Muscle layer of duodenum (tissue), 2 donors: ENCODE results near the gene SBF2.

ENCODE experiments used
- H3K27ac ChIP-seq: one replicate; pipeline ENCODE4 v1.7.0; 2013; ENCODE audit warnings: mild to moderate bottlenecking, low read length
- H3K27me3 ChIP-seq: one replicate; pipeline ENCODE4 v1.7.0; 2013; ENCODE audit warnings: low read depth, mild to moderate bottlenecking, control low read depth, low read length
- H3K36me3 ChIP-seq, 2 donors: one replicate each; pipeline ENCODE4 v1.7.0; 2013; ENCODE audit warnings: low read length in 2 of 2, control low read depth in 1 of 2, mild to moderate bottlenecking in 1 of 2; ENCODE audit not compliant: insufficient read depth in 2 of 2, control insufficient read depth in 1 of 2
- H3K4me1 ChIP-seq, 2 donors: one replicate each; pipeline ENCODE4 v1.7.0; 2013; ENCODE audit warnings: low read length in 2 of 2, mild to moderate bottlenecking in 2 of 2, control low read depth in 1 of 2, moderate library complexity in 1 of 2; ENCODE audit not compliant: insufficient read depth in 2 of 2, control insufficient read depth in 1 of 2
- H3K4me3 ChIP-seq, 2 donors: one replicate each; pipeline ENCODE4 v1.7.0; 2013; ENCODE audit warnings: low read length in 2 of 2, low read depth in 1 of 2, mild to moderate bottlenecking in 1 of 2
- H3K9me3 ChIP-seq, 2 donors: one replicate each; pipeline ENCODE4 v1.7.0; 2013; ENCODE audit warnings: low read length in 2 of 2, control low read depth in 1 of 2, mild to moderate bottlenecking in 1 of 2; ENCODE audit not compliant: control insufficient read depth in 1 of 2
- donor health status: healthy.

Gene SBF2

DNA sequence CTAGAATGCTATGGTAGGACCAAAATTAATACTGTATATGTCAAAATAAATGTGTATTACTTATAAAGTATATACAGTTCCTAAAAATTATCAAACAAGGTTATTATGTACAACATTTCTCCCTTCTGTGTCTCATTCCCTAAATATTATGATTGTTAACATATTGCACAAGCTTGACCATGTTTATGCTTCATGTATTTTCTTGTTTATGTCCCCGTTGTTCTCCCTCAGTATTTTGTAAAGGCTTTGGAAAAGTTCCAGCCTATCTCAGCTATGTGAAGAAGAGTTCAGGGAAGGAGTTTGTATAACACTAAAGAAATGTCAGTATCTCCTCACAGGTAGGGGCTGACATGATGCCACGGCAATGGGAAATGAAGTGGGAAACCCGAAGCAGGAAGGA is 30.5 kb upstream of the SBF2 start:
- Histone ChIP-seq H3K4me3 (no peak overlapping the region), H3K36me3 (no peaks in the 10 kb centered on the region), H3K27ac (peak overlapping the region; percentile 47), H3K4me1 (peaks cover 18 to 20% of the 10 kb centered on the region in 2 donors), H3K27me3 (no peaks in the 10 kb centered on the region), H3K9me3 (no peaks in the 10 kb centered on the region)

DNA sequence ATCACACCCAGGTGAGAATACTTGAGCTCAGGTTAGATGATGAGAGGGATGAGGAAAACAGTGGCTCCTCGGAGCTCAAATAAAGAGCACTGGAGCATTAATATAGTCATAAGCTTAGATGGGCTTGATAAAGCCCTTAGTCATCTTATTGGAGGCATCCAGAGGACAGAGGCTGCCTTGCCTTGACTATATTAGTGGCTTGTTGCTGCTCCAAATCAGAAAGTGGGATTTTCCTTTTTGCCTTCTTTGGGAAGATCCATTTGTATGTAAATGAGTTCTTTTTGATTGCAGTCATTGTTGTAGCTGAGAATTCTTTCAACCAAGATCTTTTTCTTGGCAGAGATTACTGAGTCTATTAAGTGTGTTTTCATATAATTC is 29.8 kb upstream of the SBF2 start:
- H3K4me1 ChIP-seq: peaks cover 17 to 18% of the 10 kb centered on the region in 2 donors
- H3K36me3 ChIP-seq: no peaks in the 10 kb centered on the region
- no peaks in the 10 kb centered on the region for H3K9me3 ChIP-seq
- no peaks in the 10 kb centered on the region for H3K27me3 ChIP-seq
- H3K27ac ChIP-seq: peak overlapping the region; percentile 47
- H3K4me3 ChIP-seq: no peak overlapping the region

DNA sequence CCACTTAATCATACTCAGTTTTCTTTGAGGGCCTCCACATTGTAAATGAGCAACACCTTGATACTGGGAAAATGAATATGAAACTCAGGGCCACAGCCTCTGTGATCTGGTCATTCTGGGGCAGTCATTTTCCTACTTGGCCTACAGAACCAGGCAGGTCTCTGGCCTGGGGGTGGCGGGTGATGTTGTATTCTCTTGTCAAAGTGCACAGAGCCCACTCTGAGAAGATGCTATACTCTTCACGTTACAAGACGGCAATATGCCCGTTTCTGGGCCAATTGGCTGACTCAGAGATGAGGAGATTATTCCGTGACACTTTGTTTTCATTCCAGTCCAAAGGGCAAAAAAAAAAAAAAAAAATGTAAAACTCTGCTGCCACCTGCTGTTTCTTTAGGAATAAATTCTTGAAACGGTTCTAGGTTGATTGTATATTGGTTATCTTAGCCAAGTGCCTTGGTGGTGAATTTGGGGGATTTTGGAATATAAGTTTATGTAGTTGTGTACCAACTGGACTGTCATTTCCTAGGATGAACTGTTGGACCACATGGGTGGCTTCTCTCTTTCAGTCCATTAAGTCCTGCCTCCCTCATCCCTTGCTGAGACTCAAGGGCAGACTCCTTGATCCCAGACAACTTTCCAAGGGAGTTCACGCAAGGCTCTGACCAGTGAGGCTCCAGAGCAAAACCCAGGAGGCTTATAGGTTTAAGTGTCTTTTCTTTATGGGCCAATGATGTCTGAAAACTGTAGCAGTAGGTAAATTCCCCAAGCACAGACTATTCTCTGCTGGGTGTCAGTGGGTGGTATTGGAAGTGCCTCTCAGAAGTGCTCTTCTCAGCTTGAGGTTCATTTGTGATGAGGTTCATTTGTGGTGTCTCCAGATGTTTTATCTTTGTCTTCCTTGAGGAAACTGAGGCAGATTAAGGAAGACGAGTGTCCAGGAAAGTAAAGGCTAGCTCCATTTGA is 29.1 kb upstream of the SBF2 start:
- H3K27me3 ChIP-seq: no peaks in the 10 kb centered on the region
- no peaks in the 10 kb centered on the region for H3K9me3 ChIP-seq
- H3K27ac ChIP-seq: peak overlapping the region; percentile 47
- H3K36me3 ChIP-seq: no peaks in the 10 kb centered on the region
- H3K4me1 ChIP-seq: peaks cover 11 to 18% of the 10 kb centered on the region in 2 donors
- H3K4me3 ChIP-seq: peak overlapping the region in 1 of 2 donors; percentile 18

DNA sequence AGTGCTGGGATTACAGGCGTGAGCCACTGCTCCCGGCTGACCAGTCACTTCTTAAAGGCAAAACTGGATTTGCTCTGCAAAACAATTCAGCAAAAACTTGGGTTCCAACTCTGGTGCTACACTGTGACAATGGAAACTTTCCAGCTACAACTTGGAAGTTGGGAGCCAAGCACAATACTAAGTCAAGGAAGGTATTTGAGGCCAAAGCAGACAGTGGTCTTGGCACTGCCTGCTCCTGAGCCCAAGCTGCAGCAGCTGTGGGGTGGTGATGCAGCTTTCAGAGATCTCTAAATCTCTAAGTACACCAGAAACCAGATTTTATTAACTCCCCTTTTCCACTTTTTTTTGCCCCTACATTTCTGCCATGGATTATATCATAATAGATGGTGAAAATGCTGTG is 28.4 kb upstream of the SBF2 start:
- Histone ChIP-seq H3K9me3 (no peaks in the 10 kb centered on the region), H3K36me3 (no peaks in the 10 kb centered on the region), H3K27ac (peak overlapping the region; percentile 46), H3K4me1 (peaks cover 9 to 18% of the 10 kb centered on the region in 2 donors), H3K4me3 (peak overlapping the region in 1 of 2 donors; percentile 18), H3K27me3 (no peaks in the 10 kb centered on the region)

DNA sequence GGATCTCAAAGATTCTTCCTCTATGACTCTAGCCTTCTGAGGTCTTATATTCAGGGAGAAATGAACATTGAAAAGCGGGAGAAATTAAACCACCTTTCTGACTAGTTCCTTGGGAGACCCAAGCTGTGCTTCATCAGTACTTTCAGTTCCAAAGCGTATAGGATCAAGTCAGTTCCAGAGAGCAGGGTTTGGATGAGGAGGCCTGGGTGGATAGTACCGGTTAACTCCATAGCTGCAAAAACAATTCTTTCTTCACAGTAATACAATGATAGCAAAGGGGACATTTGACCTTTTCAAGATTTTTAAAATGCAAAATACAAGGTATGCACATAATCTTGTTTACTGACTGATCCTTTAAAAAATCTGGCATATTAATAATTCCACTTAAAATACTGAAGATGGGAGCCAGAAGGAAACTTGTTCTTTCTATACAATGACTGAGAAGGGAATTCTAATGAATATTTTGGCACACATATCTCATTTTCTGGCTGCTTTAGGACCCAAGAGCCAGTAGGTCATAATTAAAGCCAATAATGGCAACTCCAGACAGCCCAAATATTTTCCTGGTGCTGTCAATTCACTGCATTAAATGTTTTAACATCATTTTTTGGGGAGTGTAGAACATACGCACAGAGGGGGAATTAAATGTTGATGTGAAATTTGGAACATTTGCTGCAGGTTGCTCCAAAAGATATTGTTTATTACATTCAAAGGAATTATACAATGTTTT is 26.9 kb upstream of the SBF2 start:
- H3K27ac ChIP-seq: no peak overlapping the region
- H3K4me3 ChIP-seq: no peak overlapping the region
- H3K36me3 ChIP-seq: no peaks in the 10 kb centered on the region
- no peaks in the 10 kb centered on the region for H3K27me3 ChIP-seq
- H3K9me3 ChIP-seq: no peaks in the 10 kb centered on the region
- H3K4me1 ChIP-seq: peaks cover 11 to 14% of the 10 kb centered on the region in 2 donors

DNA sequence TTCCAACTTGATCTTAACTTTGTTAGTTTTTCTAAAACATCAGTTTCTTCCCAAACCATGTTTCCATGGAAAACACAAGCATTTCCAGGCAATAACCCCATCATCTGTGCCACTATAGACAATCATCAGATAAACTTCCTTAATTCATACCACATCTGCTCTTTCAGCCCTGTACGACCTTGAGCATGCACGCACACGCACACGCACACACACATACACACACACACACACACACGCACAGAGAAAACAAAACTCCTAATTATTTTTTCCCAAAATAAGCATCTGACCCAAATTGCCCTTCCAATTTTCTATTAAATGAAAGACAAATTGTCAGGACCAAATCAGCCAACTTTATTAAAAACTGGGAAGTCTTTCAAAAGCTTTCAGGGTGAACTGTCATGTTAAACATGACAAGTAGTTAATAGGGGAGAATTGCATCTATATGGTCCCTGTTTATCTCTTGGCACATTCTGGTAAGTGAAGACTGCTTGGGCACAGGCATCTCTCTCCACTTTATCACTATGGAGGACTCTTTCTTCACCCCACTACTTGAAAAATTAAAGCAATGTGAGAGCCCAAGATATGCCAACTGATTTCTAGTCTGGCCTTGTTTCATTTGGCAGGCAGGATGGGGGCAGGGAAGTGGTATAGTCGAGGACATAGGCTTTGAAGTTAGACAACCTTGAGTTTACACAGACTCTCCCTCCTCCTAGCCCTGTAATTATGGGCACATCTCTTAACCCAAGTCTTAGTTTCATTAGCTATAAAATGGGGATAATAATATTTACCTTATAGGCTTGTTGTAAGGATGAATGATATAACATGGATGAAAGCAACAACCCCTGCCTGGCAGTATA is 25.9 kb upstream of the SBF2 start:
- H3K27ac ChIP-seq: no peak overlapping the region
- no peaks in the 10 kb centered on the region for H3K9me3 ChIP-seq
- H3K27me3 ChIP-seq: no peaks in the 10 kb centered on the region
- H3K36me3 ChIP-seq: no peaks in the 10 kb centered on the region
- H3K4me3 ChIP-seq: no peak overlapping the region
- H3K4me1 ChIP-seq: peaks cover 4 to 11% of the 10 kb centered on the region in 2 donors

DNA sequence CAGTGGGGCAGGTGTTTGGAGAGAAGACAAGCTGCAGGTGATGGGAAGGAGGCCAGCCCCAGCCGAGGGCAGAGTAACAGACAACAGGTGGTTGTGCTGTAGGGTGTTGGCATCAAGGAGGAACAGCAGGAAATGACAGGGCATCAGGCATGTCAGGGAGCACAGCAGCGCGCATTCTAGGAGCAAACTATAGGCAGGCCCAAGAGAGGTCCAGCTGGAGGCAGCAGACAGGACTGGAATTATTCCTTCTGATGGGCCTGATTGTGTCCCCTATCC is 24.4 kb upstream of the SBF2 start:
- H3K27me3 ChIP-seq: no peaks in the 10 kb centered on the region
- peaks cover 0 to 11% of the 10 kb centered on the region in 2 donors for H3K4me1 ChIP-seq
- H3K27ac ChIP-seq: no peak overlapping the region
- H3K4me3 ChIP-seq: no peak overlapping the region
- H3K9me3 ChIP-seq: no peaks in the 10 kb centered on the region
- H3K36me3 ChIP-seq: no peaks in the 10 kb centered on the region

DNA sequence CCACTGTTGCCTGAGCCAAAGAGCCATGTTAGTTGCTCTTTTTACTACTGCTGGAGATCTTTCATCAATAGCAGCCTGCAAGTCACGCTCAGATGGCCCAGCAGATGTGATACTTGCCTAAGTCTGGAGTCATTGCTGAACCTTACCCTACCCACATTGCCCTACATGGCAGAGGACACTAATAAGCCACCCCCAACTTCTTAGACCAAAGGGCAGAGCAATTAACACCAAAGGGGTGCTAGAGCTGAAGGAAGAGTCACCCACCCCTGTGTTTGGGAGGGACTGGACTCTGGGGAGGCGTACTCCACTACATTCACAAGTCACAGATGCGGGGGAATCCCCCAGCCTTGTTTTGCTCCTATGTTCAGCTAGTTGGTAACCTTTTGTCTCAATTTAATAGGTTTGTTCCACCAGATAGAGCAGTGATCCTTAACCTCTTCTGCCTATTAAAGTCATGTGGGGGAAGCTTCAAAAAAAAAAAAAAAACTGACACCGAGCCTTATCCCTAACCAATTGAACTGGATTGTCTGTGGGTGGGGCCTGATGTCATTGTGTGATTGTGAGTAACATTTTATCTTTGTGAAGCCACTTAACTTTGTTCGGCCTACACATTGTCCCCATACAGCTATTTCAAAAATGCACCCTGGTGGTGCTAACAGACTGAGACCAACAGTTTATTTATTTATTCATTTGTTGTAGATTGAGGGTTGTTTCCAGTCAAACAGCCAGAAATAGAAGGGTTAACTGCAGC is 23.9 kb upstream of the SBF2 start:
- no peaks in the 10 kb centered on the region for H3K27me3 ChIP-seq
- H3K4me1 ChIP-seq: peaks cover 0 to 11% of the 10 kb centered on the region in 2 donors
- H3K9me3 ChIP-seq: no peaks in the 10 kb centered on the region
- no peak overlapping the region for H3K4me3 ChIP-seq
- no peak overlapping the region for H3K27ac ChIP-seq
- H3K36me3 ChIP-seq: no peaks in the 10 kb centered on the region

DNA sequence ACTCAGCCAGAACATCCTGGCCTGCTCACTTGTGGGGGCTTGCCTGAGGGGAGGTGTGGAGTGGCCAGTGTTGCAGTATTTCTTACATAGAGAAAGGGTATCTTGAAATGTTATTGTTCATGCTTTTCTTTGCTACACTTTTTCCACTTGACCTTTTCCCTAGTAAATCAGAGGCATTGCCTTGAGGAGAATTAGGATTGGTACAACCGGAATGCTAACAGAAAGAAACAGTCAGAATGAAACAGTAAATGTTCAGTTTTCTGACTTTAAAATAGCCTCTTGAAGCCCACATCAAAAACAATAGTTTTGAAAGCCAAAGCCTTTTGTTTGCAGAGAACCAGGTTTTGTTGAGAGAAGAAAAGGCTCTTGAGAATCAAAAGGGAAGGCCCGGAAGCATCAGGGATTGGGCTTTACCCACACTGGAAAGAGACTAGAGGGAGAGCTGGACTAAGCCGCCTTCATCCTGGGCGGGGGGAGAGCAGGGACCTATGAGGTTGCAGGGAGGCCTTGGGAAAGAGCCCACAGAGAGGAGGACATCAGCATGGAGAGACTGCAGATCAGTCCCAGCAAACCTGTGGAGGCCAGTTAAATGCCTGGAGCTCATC is 23.2 kb upstream of the SBF2 start:
- H3K27me3 ChIP-seq: no peaks in the 10 kb centered on the region
- no peaks in the 10 kb centered on the region for H3K36me3 ChIP-seq
- H3K9me3 ChIP-seq: no peaks in the 10 kb centered on the region
- no peak overlapping the region for H3K4me3 ChIP-seq
- H3K4me1 ChIP-seq: peaks cover 0 to 11% of the 10 kb centered on the region in 2 donors
- no peak overlapping the region for H3K27ac ChIP-seq

DNA sequence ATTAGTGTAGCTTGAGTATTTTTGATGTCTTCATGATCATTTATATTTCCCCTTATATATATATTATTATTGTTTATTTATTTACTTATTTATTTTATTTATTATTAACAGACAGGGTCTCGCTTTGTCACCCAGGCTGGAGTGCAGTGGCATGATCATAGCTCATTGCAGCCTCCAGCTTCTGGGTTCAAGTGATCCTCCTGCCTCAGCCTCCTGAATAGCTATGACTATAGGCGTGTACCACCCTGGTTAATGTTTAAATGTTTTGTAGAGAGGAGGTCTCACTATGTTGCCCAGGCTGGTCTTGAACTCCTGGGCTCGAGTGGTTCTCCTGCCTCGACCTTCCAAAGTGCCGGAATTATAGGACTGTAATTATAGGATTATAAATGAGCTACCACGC is 21.1 kb upstream of the SBF2 start:
- no peaks in the 10 kb centered on the region for H3K27me3 ChIP-seq
- H3K9me3 ChIP-seq: no peaks in the 10 kb centered on the region

More for the DNA sequence above, 21.1 kb upstream of the SBF2 start:
- peaks cover 0 to 11% of the 10 kb centered on the region in 2 donors for H3K4me1 ChIP-seq
- H3K36me3 ChIP-seq: no peaks in the 10 kb centered on the region
- H3K27ac ChIP-seq: no peak overlapping the region
- no peak overlapping the region for H3K4me3 ChIP-seq
